Measurements from ENCODE around the gene PROM2. TPM values are rescaled to one million over a fixed set of nuclear protein-coding genes. Genes with fewer than 3 reads are reported as not detected.
"Not testable (repeated sequence)": the region's sequence is repeated elsewhere in the genome, so short reads cannot be mapped to it uniquely, and the experiment has no call there.

PROM2 gene
- total RNA-seq, 2 experiments from 2014 or later = 0.30 TPM; not detected in 1

- Mint-ChIP-seq H3K36me3 (peaks cover 2% of the 10 kb centered on the region), H3K9me3 (no peaks in the 10 kb centered on the region), H3K4me3 (no peak overlapping the region), H3K27me3 (no peaks in the 10 kb centered on the region), H3K4me1 (no peaks in the 10 kb centered on the region), H3K27ac (no peak overlapping the region)
- no peak for DNase-seq
These were observed 9.6 kb upstream of the PROM2 start for GRCh38 chr2:95264624-95265023.

GRCh38 chr2:95265182-95265581, 9.1 kb upstream of the PROM2 start:
- Mint-ChIP-seq H3K27ac (no peak overlapping the region), H3K27me3 (no peaks in the 10 kb centered on the region), H3K4me3 (no peak overlapping the region), H3K36me3 (peaks cover 2% of the 10 kb centered on the region), H3K9me3 (no peaks in the 10 kb centered on the region), H3K4me1 (no peaks in the 10 kb centered on the region)
- no peak for DNase-seq

GRCh38 chr2:95266781-95267430, 7.3 kb upstream of the PROM2 start:
- Mint-ChIP-seq H3K4me3 (no peak overlapping the region), H3K36me3 (no peaks in the 10 kb centered on the region), H3K9me3 (no peaks in the 10 kb centered on the region), H3K27ac (no peak overlapping the region), H3K27me3 (no peaks in the 10 kb centered on the region), H3K4me1 (no peaks in the 10 kb centered on the region)
- DNase-seq = no peak

GRCh38 chr2:95267458-95268210, 6.6 kb upstream of the PROM2 start:
- Mint-ChIP-seq H3K4me1 (no peaks in the 10 kb centered on the region), H3K27ac (no peak overlapping the region), H3K27me3 (no peaks in the 10 kb centered on the region), H3K4me3 (no peak overlapping the region), H3K36me3 (no peaks in the 10 kb centered on the region), H3K9me3 (no peaks in the 10 kb centered on the region)
- DNase-seq = no peak

GRCh38 chr2:95268211-95269035, 5.8 kb upstream of the PROM2 start:
- Mint-ChIP-seq H3K36me3 (no peaks in the 10 kb centered on the region), H3K9me3 (no peaks in the 10 kb centered on the region)

GRCh38 chr2:95269036-95269680, 5.1 kb upstream of the PROM2 start:
- Mint-ChIP-seq H3K36me3 (no peaks in the 10 kb centered on the region), H3K9me3 (no peaks in the 10 kb centered on the region), H3K27me3 (no peaks in the 10 kb centered on the region), H3K4me1 (no peaks in the 10 kb centered on the region), H3K27ac (no peak overlapping the region), H3K4me3 (no peak overlapping the region)
- DNase-seq = no peak

More at GRCh38 chr2:95268211-95269035, 5.8 kb upstream of the PROM2 start:
- H3K27me3 Mint-ChIP-seq = no peaks in the 10 kb centered on the region
- DNase-seq = no peak
- H3K4me3 Mint-ChIP-seq = no peak overlapping the region
- H3K27ac Mint-ChIP-seq = no peak overlapping the region
- no peaks in the 10 kb centered on the region for H3K4me1 Mint-ChIP-seq

- H3K27me3 Mint-ChIP-seq, H3K36me3 Mint-ChIP-seq, DNase-seq, H3K27ac Mint-ChIP-seq, H3K4me3 Mint-ChIP-seq, H3K9me3 Mint-ChIP-seq, H3K4me1 Mint-ChIP-seq: not testable (repeated sequence)
These were observed 4.5 kb upstream of the PROM2 start for GRCh38 chr2:95269745-95270144.

GRCh38 chr2:95270541-95271081, 3.6 kb upstream of the PROM2 start:
- Mint-ChIP-seq H3K4me1 (no peaks in the 10 kb centered on the region), H3K4me3 (no peak overlapping the region), H3K27me3 (no peaks in the 10 kb centered on the region), H3K27ac (no peak overlapping the region), H3K9me3 (no peaks in the 10 kb centered on the region), H3K36me3 (no peaks in the 10 kb centered on the region)
- DNase-seq = no peak

- Mint-ChIP-seq H3K4me1 (no peaks in the 10 kb centered on the region), H3K9me3 (no peaks in the 10 kb centered on the region), H3K27me3 (no peaks in the 10 kb centered on the region), H3K4me3 (no peak overlapping the region), H3K27ac (no peak overlapping the region), H3K36me3 (no peaks in the 10 kb centered on the region)
- no peak for DNase-seq
These were observed 2.8 kb upstream of the PROM2 start for GRCh38 chr2:95271381-95271971.

- Mint-ChIP-seq H3K36me3 (no peaks in the 10 kb centered on the region), H3K4me1 (no peaks in the 10 kb centered on the region), H3K27me3 (no peaks in the 10 kb centered on the region), H3K27ac (no peak overlapping the region), H3K9me3 (no peaks in the 10 kb centered on the region), H3K4me3 (no peak overlapping the region)
- DNase-seq = no peak
These were observed 1.9 kb upstream of the PROM2 start for GRCh38 chr2:95272299-95272751.

GRCh38 chr2:95272781-95273180, 1.5 kb upstream of the PROM2 start:
- Mint-ChIP-seq H3K36me3 (no peaks in the 10 kb centered on the region), H3K27me3 (no peaks in the 10 kb centered on the region), H3K4me3 (no peak overlapping the region), H3K4me1 (no peaks in the 10 kb centered on the region), H3K9me3 (no peaks in the 10 kb centered on the region), H3K27ac (no peak overlapping the region)
- DNase-seq = no peak

GRCh38 chr2:95273566-95274290, 521 bp upstream of the PROM2 start:
- no peak overlapping the region for H3K4me3 Mint-ChIP-seq
- H3K36me3 Mint-ChIP-seq = no peaks in the 10 kb centered on the region
- DNase-seq = no peak
- no peaks in the 10 kb centered on the region for H3K9me3 Mint-ChIP-seq
- no peak overlapping the region for H3K27ac Mint-ChIP-seq
- H3K27me3 Mint-ChIP-seq = no peaks in the 10 kb centered on the region
- H3K4me1 Mint-ChIP-seq = no peaks in the 10 kb centered on the region

- Mint-ChIP-seq H3K36me3 (no peaks in the 10 kb centered on the region), H3K9me3 (no peaks in the 10 kb centered on the region)
- DNase-seq = no peak
These were observed 884 bp downstream of the PROM2 start for GRCh38 chr2:95275151-95275515.

More at GRCh38 chr2:95275151-95275515, 884 bp downstream of the PROM2 start:
- H3K4me3 Mint-ChIP-seq = no peak overlapping the region
- H3K27ac Mint-ChIP-seq = no peak overlapping the region
- H3K27me3 Mint-ChIP-seq = no peaks in the 10 kb centered on the region
- no peaks in the 10 kb centered on the region for H3K4me1 Mint-ChIP-seq
